Mesendoderm (in vitro differentiated cells): ENCODE measurements around the gene C1QTNF7.

Source experiments
- DNase-seq: peaks from one replicate; pipeline ENCODE4 v3.0.0; 2013
- H2AK5ac ChIP-seq: 2 replicates; pipeline ENCODE4 v1.6.1; 2013; ENCODE audit warnings: low read length, inconsistent platforms
- H2BK120ac ChIP-seq: 2 replicates; pipeline ENCODE4 v1.6.1; 2013; ENCODE audit warnings: low read depth, mild to moderate bottlenecking, low read length, moderate library complexity, mixed read lengths
- H2BK15ac ChIP-seq: replicated peaks from 2 replicates; pipeline ENCODE4 v1.6.1; 2013; ENCODE audit warnings: low read depth, mild to moderate bottlenecking, moderate library complexity
- H2BK5ac ChIP-seq: 2 replicates; pipeline ENCODE4 v1.6.1; 2013; ENCODE audit warnings: low read length, inconsistent platforms
- H3K18ac ChIP-seq: 2 replicates; pipeline ENCODE4 v1.6.1; 2013; ENCODE audit warnings: mild to moderate bottlenecking, low read length, mixed read lengths
- H3K23ac ChIP-seq: one replicate; pipeline ENCODE4 v1.6.1; 2013; ENCODE audit warnings: low read length
- H3K27ac ChIP-seq: 2 replicates; pipeline ENCODE4 v1.5.1; 2013; ENCODE audit warnings: low read depth, mild to moderate bottlenecking, inconsistent platforms, low read length, moderate library complexity
- H3K27me3 ChIP-seq: 2 replicates; pipeline ENCODE4 v1.6.1; 2013; ENCODE audit warnings: low read length, control low read depth, mild to moderate bottlenecking, inconsistent platforms; ENCODE audit not compliant: insufficient read depth, poor library complexity
- H3K36me3 ChIP-seq: 2 replicates; pipeline ENCODE4 v1.6.1; 2013; ENCODE audit warnings: low read length, inconsistent platforms; ENCODE audit not compliant: control insufficient read depth, insufficient read depth
- H3K4ac ChIP-seq: one replicate; pipeline ENCODE4 v1.6.1; 2013; ENCODE audit warnings: low read depth, mild to moderate bottlenecking, low read length, moderate library complexity
- H3K4me1 ChIP-seq: 2 replicates; pipeline ENCODE4 v1.6.1; 2013; ENCODE audit warnings: low read depth, low read length, inconsistent platforms; ENCODE audit not compliant: control insufficient read depth
- H3K4me2 ChIP-seq: 2 replicates; pipeline ENCODE4 v1.6.1; 2013; ENCODE audit warnings: low read length
- H3K4me3 ChIP-seq: 2 replicates; pipeline ENCODE4 v1.5.1; 2013; ENCODE audit warnings: mild to moderate bottlenecking, low read length
- H3K56ac ChIP-seq: one replicate; pipeline ENCODE4 v1.6.1; 2013; ENCODE audit warnings: low read length
- H3K79me1 ChIP-seq: 2 replicates; pipeline ENCODE4 v1.6.1; 2013; ENCODE audit warnings: low read length, inconsistent platforms
- H3K79me2 ChIP-seq: 2 replicates; pipeline ENCODE4 v1.6.1; 2013; ENCODE audit warnings: mild to moderate bottlenecking, low read length; ENCODE audit not compliant: control insufficient read depth, insufficient read depth
- H3K9ac ChIP-seq: 2 replicates; pipeline ENCODE4 v1.6.1; 2013; ENCODE audit warnings: low read length, inconsistent platforms
- H4K5ac ChIP-seq: one replicate; pipeline ENCODE4 v1.6.1; 2013; ENCODE audit warnings: low read length
- H4K8ac ChIP-seq: one replicate; pipeline ENCODE4 v1.6.1; 2013; ENCODE audit warnings: low read depth, mild to moderate bottlenecking, control low read depth, low read length, moderate library complexity
- WGBS: extraction: QIAGEN DNeasy Blood & Tissue Kit; methylation state at CpG from one replicate; pipeline ENCODE4 v1.1.7; 2013; ENCODE audit warnings: low lambda C conversion rate, missing lambda C conversion rate; ENCODE audit not compliant: insufficient coverage; ENCODE audit errors: extremely low coverage; 5-methylcytosine and 5-hydroxymethylcytosine counted together

Gene C1QTNF7

GRCh38 chr4:15414551-15415091 lies 13.2 kb upstream of the C1QTNF7 start:
- H3K79me1 ChIP-seq = no peaks in the 10 kb centered on the region
- H3K9ac ChIP-seq = no peak overlapping the region
- H2BK15ac ChIP-seq = no peak overlapping the region
- no peak overlapping the region for H3K4me2 ChIP-seq
- H3K4me3 ChIP-seq = no peak overlapping the region
- no peaks in the 10 kb centered on the region for H3K36me3 ChIP-seq
- H3K23ac ChIP-seq = no peak overlapping the region
- H2AK5ac ChIP-seq = no peak overlapping the region
- H3K4me1 ChIP-seq = peaks cover 3% of the 10 kb centered on the region
- no peak for DNase-seq
- H3K27ac ChIP-seq = no peak overlapping the region
- no peak overlapping the region for H3K56ac ChIP-seq
- no peak overlapping the region for H4K8ac ChIP-seq
- H3K18ac ChIP-seq = no peak overlapping the region
- no peak overlapping the region for H2BK5ac ChIP-seq
- no peaks in the 10 kb centered on the region for H3K27me3 ChIP-seq
- no peak overlapping the region for H2BK120ac ChIP-seq
- H3K79me2 ChIP-seq = no peaks in the 10 kb centered on the region
- H3K4ac ChIP-seq = no peak overlapping the region
- no CpG with 5 or more reads among the region's 4 CpGs for WGBS
- H4K5ac ChIP-seq = no peak overlapping the region

DNA sequence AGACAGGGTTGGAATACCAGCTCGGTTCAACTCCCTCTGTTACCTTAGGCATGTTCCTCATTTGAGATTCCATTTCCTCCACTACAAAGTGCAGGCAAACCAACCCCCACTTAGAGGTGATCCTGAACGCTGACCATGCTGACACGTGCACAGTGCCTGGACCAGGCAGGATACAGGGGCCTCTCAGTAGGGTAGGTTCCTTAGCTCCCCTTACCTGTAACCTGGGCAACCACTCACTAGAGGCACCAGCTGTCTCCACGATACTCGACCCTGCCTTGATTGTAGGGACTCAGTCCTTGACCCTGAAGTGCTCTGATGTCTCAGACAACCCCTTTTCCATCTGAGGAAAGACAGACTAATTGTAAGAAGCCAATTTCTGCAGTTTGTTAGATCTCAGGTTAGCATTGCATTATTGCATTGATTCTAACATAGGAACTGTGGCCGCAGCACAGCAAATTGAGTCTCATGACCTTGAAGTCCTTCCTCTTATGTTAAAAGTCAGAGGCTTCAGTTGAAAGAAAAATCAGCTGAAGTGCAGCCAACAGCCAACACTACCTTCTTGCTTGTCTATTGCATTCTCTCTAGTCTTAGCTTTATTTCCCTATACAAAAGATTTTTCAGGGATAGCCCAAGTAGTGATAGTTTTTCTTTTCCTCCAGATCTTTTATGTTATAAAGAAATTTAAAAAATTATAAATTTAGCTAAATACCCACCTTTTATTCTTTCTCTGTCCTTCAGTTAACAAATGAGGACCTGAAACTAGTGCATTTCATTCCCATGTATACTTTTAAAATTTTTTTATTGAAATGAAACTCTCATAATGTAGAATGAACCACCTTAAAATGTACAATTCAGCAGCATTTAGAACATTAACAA lies 11.2 kb upstream of the C1QTNF7 start:
- H3K27me3 ChIP-seq = no peaks in the 10 kb centered on the region
- no peak overlapping the region for H3K27ac ChIP-seq
- H3K18ac ChIP-seq = no peak overlapping the region
- H4K5ac ChIP-seq = no peak overlapping the region
- H3K56ac ChIP-seq = no peak overlapping the region
- H4K8ac ChIP-seq = no peak overlapping the region
- H3K4ac ChIP-seq = no peak overlapping the region
- no peak overlapping the region for H3K23ac ChIP-seq
- H3K4me2 ChIP-seq = no peak overlapping the region
- no peaks in the 10 kb centered on the region for H3K79me2 ChIP-seq
- H2AK5ac ChIP-seq = no peak overlapping the region
- no peak overlapping the region for H2BK120ac ChIP-seq
- no peak for DNase-seq
- no peaks in the 10 kb centered on the region for H3K79me1 ChIP-seq
- H3K36me3 ChIP-seq = no peaks in the 10 kb centered on the region
- H3K9ac ChIP-seq = no peak overlapping the region
- no CpG with 5 or more reads among the region's 6 CpGs for WGBS
- no peaks in the 10 kb centered on the region for H3K4me1 ChIP-seq
- H3K4me3 ChIP-seq = no peak overlapping the region
- H2BK5ac ChIP-seq = no peak overlapping the region
- H2BK15ac ChIP-seq = no peak overlapping the region

GRCh38 chr4:15417233-15417660 lies 10.6 kb upstream of the C1QTNF7 start:
- Histone ChIP-seq H3K9ac (no peak overlapping the region), H3K4me2 (no peak overlapping the region), H4K8ac (no peak overlapping the region), H3K27me3 (no peaks in the 10 kb centered on the region), H3K18ac (no peak overlapping the region), H3K23ac (no peak overlapping the region), H2AK5ac (no peak overlapping the region), H3K36me3 (no peaks in the 10 kb centered on the region), H3K27ac (no peak overlapping the region), H3K79me1 (no peaks in the 10 kb centered on the region), H2BK120ac (no peak overlapping the region), H3K4me3 (no peak overlapping the region), H3K4me1 (no peaks in the 10 kb centered on the region), H3K79me2 (no peaks in the 10 kb centered on the region), H4K5ac (no peak overlapping the region), H2BK5ac (no peak overlapping the region), H3K56ac (no peak overlapping the region), H2BK15ac (no peak overlapping the region), H3K4ac (no peak overlapping the region)
- DNase-seq = no peak

DNA sequence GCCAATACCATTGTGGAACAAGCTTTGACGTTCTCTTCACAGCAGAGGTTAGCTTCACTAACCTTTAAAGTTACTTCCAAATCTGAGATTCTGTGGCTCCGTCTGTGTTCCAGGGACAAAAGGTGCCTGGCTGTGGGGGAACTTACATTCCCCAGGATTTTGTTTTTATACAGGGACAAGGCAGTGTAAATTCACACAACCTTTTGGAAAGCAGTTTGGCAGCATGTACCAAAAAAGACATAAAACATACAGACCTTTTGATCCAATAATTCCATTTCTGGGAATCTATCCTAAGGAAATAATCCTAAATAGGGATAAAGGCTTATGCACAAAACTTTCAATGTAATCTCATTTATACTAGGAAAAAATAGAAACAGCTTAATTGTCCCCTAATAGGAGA lies 8.9 kb upstream of the C1QTNF7 start:
- Histone ChIP-seq H3K4me2 (no peak overlapping the region), H2BK120ac (no peak overlapping the region), H3K23ac (no peak overlapping the region), H3K4me1 (no peaks in the 10 kb centered on the region), H4K8ac (no peak overlapping the region), H2BK5ac (no peak overlapping the region), H3K9ac (no peak overlapping the region), H3K79me1 (no peaks in the 10 kb centered on the region), H4K5ac (no peak overlapping the region), H3K36me3 (no peaks in the 10 kb centered on the region), H3K4ac (no peak overlapping the region), H3K27me3 (no peaks in the 10 kb centered on the region), H3K4me3 (no peak overlapping the region), H3K18ac (no peak overlapping the region), H2BK15ac (no peak overlapping the region), H3K27ac (no peak overlapping the region), H3K79me2 (no peaks in the 10 kb centered on the region), H2AK5ac (no peak overlapping the region), H3K56ac (no peak overlapping the region)
- WGBS = no CpG with 5 or more reads among the region's 2 CpGs
- DNase-seq = no peak

DNA sequence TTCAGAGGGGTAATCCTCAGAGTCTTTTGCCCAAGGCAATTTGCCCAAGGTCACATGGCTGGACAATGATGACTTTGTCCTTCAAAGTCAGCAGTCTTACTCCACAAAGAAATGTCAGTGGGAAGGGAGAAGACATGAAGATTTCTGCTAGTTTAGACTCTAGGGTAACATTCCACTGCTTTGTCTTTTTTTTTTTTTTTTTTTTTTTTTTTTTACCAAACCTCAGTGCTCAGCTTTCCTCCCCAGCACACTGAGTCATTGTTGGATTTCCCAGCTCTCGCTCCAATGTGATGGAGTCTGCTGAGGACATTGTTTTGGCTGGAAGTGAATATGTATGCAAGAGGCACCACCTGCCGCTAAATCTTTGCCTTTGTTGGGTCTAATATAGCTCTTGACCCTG lies 7.2 kb upstream of the C1QTNF7 start:
- no peak overlapping the region for H2BK15ac ChIP-seq
- no peaks in the 10 kb centered on the region for H3K4me1 ChIP-seq
- DNase-seq = peak; percentile 40
- H2BK5ac ChIP-seq = no peak overlapping the region
- H2BK120ac ChIP-seq = no peak overlapping the region
- no peak overlapping the region for H4K8ac ChIP-seq
- no peak overlapping the region for H3K23ac ChIP-seq
- H3K27me3 ChIP-seq = no peaks in the 10 kb centered on the region
- H3K27ac ChIP-seq = no peak overlapping the region
- H3K79me1 ChIP-seq = no peaks in the 10 kb centered on the region
- H3K9ac ChIP-seq = no peak overlapping the region
- H3K18ac ChIP-seq = no peak overlapping the region
- H3K4ac ChIP-seq = no peak overlapping the region
- no peaks in the 10 kb centered on the region for H3K36me3 ChIP-seq
- WGBS = no CpG with 5 or more reads among the region's 2 CpGs
- no peak overlapping the region for H3K56ac ChIP-seq
- no peak overlapping the region for H4K5ac ChIP-seq
- H3K79me2 ChIP-seq = no peaks in the 10 kb centered on the region
- no peak overlapping the region for H3K4me3 ChIP-seq
- no peak overlapping the region for H2AK5ac ChIP-seq
- no peak overlapping the region for H3K4me2 ChIP-seq
